Skeletal muscle satellite cell (primary cell): ENCODE data around the gene ECE2. TPM values are rescaled to one million over a fixed set of nuclear protein-coding genes. Genes with fewer than 3 reads are reported as not detected.

ENCODE experiments used
- small RNA-seq: library from RNA; depleted of rRNA; stranded (forward); fragments of <200 nt; gene quantifications from one replicate; pipeline ENCODE3, GENCODE V24; 2012

The ECE2 gene

Small RNA genes within 50 kb of the gene (small RNA-seq; reads per million reads assigned to genes)
- not detected for gene MIR1224
- gene SNORD66: 778 reads per million, percentile 99 among the genes with 10 or more reads in this experiment
